Right atrium auricular region (tissue), 2 donors: Measurements from ENCODE around the gene CD27. TPM values are rescaled to one million over a fixed set of nuclear protein-coding genes. Genes with fewer than 3 reads are reported as not detected.

Experiments used
- DNase-seq: peaks from one replicate; pipeline ENCODE4 v3.0.0-alpha.2; 2019; ENCODE audit warnings: low spot score
- H3K27ac ChIP-seq, 2 donors: fragments of 200-600 bp; sonication (generic); 1 replicate in 1 of 2; 2 replicates in 1 of 2; pipeline ENCODE4 v1.5.1; 2016 to 2019
- H3K27me3 ChIP-seq, 2 donors: fragments of 200-600 bp; sonication (generic); one replicate each; pipeline versions ENCODE4 v1.5.1 to v1.6.0; 2017 to 2019
- H3K36me3 ChIP-seq: fragments of 200-600 bp; sonication (generic); one replicate; pipeline ENCODE4 v1.5.1; 2016
- H3K4me1 ChIP-seq, 2 donors: fragments of 200-600 bp; sonication (generic); one replicate each; pipeline versions ENCODE4 v1.5.1 to v1.6.0; 2017 to 2019
- H3K4me3 ChIP-seq, 2 donors: fragments of 200-600 bp; sonication (generic); 1 replicate in 1 of 2; 2 replicates in 1 of 2; pipeline ENCODE4 v1.5.1; 2017 to 2019; ENCODE audit warnings: mild to moderate bottlenecking in 1 of 2, moderate library complexity in 1 of 2
- H3K9me3 ChIP-seq, 2 donors: fragments of 200-600 bp; sonication (generic); one replicate each; pipeline ENCODE4 v1.5.1; 2019
- CTCF ChIP-seq, 2 donors: fragments of 200-600 bp; sonication (generic); IDR thresholded peaks; one replicate each; pipeline ENCODE4 v1.5.1; 2019; ENCODE audit warnings: antibody characterized with exemption in 2 of 2
- total RNA-seq, 2 donors: library from RNA; depleted of rRNA; stranded (reverse); fragments of >200 nt; gene quantifications; one replicate each; pipeline ENCODE4 v1.1.0, GENCODE V29; 2016

CD27 gene
- total RNA-seq, 2 donors from 2014 or later: 1.1 TPM; not detected in 1

- Histone ChIP-seq H3K27me3 (no peaks in the 10 kb centered on the region), H3K9me3 (no peaks in the 10 kb centered on the region), H3K4me3 (no peak overlapping the region), H3K36me3 (no peaks in the 10 kb centered on the region), H3K27ac (no peak overlapping the region), H3K4me1 (no peaks in the 10 kb centered on the region)
- TF ChIP-seq CTCF (IDR thresholded peaks at IDR 0.05): no peak
- DNase-seq: no peak
Observed at GRCh38 chr12:6437586-6437985, 7.2 kb upstream of the CD27 start.

- no peaks in the 10 kb centered on the region for H3K36me3 ChIP-seq
- no peak for DNase-seq
- no peak for TF ChIP-seq CTCF (IDR thresholded peaks at IDR 0.05)
Observed at GRCh38 chr12:6438345-6438744, 6.4 kb upstream of the CD27 start.

GRCh38 chr12:6440391-6440790 lies 4.4 kb upstream of the CD27 start:
- H3K27ac ChIP-seq: no peak overlapping the region
- TF ChIP-seq CTCF (IDR thresholded peaks at IDR 0.05): no peak

More at GRCh38 chr12:6438345-6438744, 6.4 kb upstream of the CD27 start:
- Histone ChIP-seq H3K9me3 (no peaks in the 10 kb centered on the region), H3K4me3 (no peak overlapping the region), H3K27me3 (no peaks in the 10 kb centered on the region), H3K27ac (no peak overlapping the region), H3K4me1 (no peaks in the 10 kb centered on the region)

GRCh38 chr12:6442836-6443235 lies 1.9 kb upstream of the CD27 start:
- no peaks in the 10 kb centered on the region for H3K27me3 ChIP-seq
- no peak for DNase-seq
- no peaks in the 10 kb centered on the region for H3K9me3 ChIP-seq
- no peak overlapping the region for H3K27ac ChIP-seq
- TF ChIP-seq CTCF (IDR thresholded peaks at IDR 0.05): no peak
- no peak overlapping the region for H3K4me3 ChIP-seq
- H3K4me1 ChIP-seq: no peaks in the 10 kb centered on the region
- H3K36me3 ChIP-seq: no peaks in the 10 kb centered on the region

More at GRCh38 chr12:6440391-6440790, 4.4 kb upstream of the CD27 start:
- no peak overlapping the region for H3K4me3 ChIP-seq
- H3K27me3 ChIP-seq: no peaks in the 10 kb centered on the region
- no peak for DNase-seq
- no peaks in the 10 kb centered on the region for H3K36me3 ChIP-seq
- no peaks in the 10 kb centered on the region for H3K9me3 ChIP-seq
- H3K4me1 ChIP-seq: no peaks in the 10 kb centered on the region

- no peaks in the 10 kb centered on the region for H3K27me3 ChIP-seq
- no peaks in the 10 kb centered on the region for H3K9me3 ChIP-seq
- DNase-seq: no peak
- no peak overlapping the region for H3K27ac ChIP-seq
- H3K36me3 ChIP-seq: no peaks in the 10 kb centered on the region
- no peak for TF ChIP-seq CTCF (IDR thresholded peaks at IDR 0.05)
- no peaks in the 10 kb centered on the region for H3K4me1 ChIP-seq
- H3K4me3 ChIP-seq: no peak overlapping the region
Observed at GRCh38 chr12:6443361-6443983, 1.3 kb upstream of the CD27 start.

- Histone ChIP-seq H3K36me3 (no peaks in the 10 kb centered on the region), H3K4me1 (no peaks in the 10 kb centered on the region), H3K4me3 (no peak overlapping the region), H3K27ac (no peak overlapping the region), H3K9me3 (no peaks in the 10 kb centered on the region), H3K27me3 (no peaks in the 10 kb centered on the region)
- DNase-seq: no peak
- no peak for TF ChIP-seq CTCF (IDR thresholded peaks at IDR 0.05)
Observed at GRCh38 chr12:6444031-6444430, 724 bp upstream of the CD27 start.
